SKM-1 (cell line): Measurements from ENCODE around the gene ZNF692.
"Not testable (repeated sequence)": the region's sequence is repeated elsewhere in the genome, so short reads cannot be mapped to it uniquely, and the experiment has no call there.

Experiments
- DNase-seq: peaks from one replicate; lab custom pipeline; 2025; ENCODE audit not compliant: unreplicated experiment; lab: John Stamatoyannopoulos, UW

ZNF692 gene

GRCh38 chr1:248810727-248811513 is 48.0 kb downstream of the ZNF692 start:
- no peak for DNase-seq

GRCh38 chr1:248810000-248810726 is 48.7 kb downstream of the ZNF692 start:
- no peak for DNase-seq

- no peak for DNase-seq
Measured at GRCh38 chr1:248808876-248809275, 50.0 kb downstream of the ZNF692 start.

- peak; percentile 66 for DNase-seq
Measured at GRCh38 chr1:248807067-248807737, 51.7 kb downstream of the ZNF692 start.

- DNase-seq = peak; percentile 98
Measured at GRCh38 chr1:248805876-248806275, 53.0 kb downstream of the ZNF692 start.

GRCh38 chr1:248804771-248805681 is 53.9 kb downstream of the ZNF692 start:
- DNase-seq = peak; percentile 99

- DNase-seq = not testable (repeated sequence)
Measured at GRCh38 chr1:248803501-248803900, 55.4 kb downstream of the ZNF692 start.

- no peak for DNase-seq
Measured at GRCh38 chr1:248802454-248802853, 56.4 kb downstream of the ZNF692 start.

GRCh38 chr1:248800459-248800858 is 58.4 kb downstream of the ZNF692 start:
- DNase-seq = no peak
